ENCODE results near the gene IFI35. TPM values are rescaled to one million over a fixed set of nuclear protein-coding genes. Genes with fewer than 3 reads are reported as not detected.
"Not testable (repeated sequence)": the region's sequence is repeated elsewhere in the genome, so short reads cannot be mapped to it uniquely, and the experiment has no call there.

Gene IFI35
- total RNA-seq, result 0.79 and 2.4 TPM in 2 replicates

DNA sequence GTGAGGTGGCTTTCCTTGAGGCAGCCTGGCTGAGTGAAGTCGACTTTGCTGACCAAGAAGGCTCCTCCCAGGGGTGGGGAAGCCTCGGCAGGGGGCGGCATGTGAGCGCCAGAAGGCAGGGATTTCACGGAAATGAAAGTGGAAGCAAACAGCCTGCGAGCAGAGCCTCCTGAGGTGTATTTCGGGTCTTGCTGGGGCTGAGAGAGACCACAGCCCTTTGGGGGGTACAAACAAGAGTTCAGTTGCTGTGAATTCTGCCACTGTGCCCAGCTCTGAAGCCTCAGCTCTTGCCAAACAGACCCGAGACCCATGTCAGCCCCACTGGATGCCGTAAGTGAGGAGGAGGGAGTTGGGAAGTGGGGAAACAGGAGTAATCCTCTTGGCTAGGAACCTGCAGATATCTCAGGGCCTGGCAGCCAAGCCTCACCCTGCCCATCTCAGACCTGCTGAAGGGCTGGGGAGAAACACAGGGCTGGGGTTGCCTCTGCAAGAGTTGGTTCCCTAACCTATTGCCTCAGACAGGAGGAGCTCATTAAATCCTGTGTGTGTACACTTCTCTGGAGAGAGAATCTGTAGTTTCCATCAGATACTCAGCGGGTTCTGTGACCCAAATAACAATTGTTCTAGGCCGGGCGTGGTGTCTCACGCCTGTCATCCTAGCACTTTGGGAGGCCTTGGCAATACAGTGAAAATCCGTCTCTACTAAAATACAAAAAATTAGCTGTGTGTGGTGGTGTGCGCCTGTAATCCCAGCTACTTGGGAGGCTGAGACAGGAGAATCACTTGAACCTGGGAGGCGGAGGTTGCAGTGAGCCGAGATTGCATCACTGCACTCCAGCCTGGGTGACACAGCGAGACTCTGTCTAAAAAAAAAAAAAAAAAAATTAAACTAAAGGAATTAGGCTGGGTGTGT, at the start of gene IFI35:
Gene IFI35 (plus strand): TSS at position 146 of the 913 bp plus-strand sequence. CDS start 164 bp downstream, at position 310.
- peak; percentile 66 for DNase-seq (ENCODE audit: low read depth)

DNA sequence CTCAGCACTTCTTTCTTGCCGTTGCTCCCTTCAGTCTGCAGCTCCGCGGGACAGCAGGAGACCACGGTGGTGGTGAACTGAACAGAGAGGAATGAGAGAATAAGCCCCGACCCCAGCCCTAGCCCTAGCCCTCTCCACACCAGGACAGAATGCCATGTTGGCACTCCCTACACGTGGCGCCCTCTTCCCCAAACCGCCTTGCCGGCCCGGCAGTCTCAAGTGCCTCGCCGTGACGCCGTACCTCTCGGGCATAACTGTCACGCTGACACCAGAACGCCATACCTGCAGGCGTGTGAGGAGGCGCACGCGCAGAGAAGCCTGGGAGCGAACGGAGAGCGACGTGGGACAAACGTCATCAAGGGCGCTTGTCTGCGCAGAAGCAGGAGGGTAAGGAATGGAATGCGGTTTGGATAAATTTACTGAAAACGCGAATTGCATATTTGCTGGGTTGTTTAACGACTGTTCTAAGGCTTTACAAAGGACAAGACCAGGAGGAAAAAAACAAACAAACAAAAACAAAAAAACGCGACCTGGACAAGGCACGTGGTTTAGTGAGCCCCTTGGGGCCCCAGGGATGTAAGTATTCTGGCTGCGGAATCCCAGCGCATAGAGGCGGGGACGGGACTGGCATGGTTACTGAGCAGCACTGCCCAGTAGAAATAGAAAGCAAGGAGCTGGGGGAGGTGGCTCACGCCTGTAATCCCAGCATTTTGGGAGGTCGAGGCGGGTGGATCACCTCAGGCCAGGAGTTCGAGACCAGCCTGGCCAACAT, 42.2 kb upstream of the IFI35 start, which contains the start of gene AARSD1:
Gene AARSD1 (minus strand): TSS at position 294 of the 772 bp plus-strand sequence. CDS start 14 bp downstream, at position 280.
- DNase-seq (ENCODE audit: low read depth) (peak; percentile 94), FAIRE-seq (no peak)
- Histone ChIP-seq H3K36me3 (ENCODE audit: control insufficient read depth, insufficient read depth, low read length) (peaks cover 11% of the 10 kb centered on the region), H3K4me3 (ENCODE audit: low read depth, low read length) (peak within 1 kb of the TSS; percentile 74), H3K27me3 (ENCODE audit: control insufficient read depth, insufficient read depth, low read length) (no peaks in the 10 kb centered on the region)
- TF ChIP-seq, protein P1, sequence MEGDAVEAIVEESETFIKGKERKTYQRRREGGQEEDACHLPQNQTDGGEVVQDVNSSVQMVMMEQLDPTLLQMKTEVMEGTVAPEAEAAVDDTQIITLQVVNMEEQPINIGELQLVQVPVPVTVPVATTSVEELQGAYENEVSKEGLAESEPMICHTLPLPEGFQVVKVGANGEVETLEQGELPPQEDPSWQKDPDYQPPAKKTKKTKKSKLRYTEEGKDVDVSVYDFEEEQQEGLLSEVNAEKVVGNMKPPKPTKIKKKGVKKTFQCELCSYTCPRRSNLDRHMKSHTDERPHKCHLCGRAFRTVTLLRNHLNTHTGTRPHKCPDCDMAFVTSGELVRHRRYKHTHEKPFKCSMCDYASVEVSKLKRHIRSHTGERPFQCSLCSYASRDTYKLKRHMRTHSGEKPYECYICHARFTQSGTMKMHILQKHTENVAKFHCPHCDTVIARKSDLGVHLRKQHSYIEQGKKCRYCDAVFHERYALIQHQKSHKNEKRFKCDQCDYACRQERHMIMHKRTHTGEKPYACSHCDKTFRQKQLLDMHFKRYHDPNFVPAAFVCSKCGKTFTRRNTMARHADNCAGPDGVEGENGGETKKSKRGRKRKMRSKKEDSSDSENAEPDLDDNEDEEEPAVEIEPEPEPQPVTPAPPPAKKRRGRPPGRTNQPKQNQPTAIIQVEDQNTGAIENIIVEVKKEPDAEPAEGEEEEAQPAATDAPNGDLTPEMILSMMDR (IDR thresholded peaks at IDR 0.05; ENCODE audit: insufficient read depth, low read length, severe bottlenecking), result no peak

More for the DNA sequence above, at the start of gene IFI35:
- no peaks in the 10 kb centered on the region for H3K27me3 ChIP-seq (ENCODE audit: control insufficient read depth, insufficient read depth, low read length)
- no peak for FAIRE-seq
- TF ChIP-seq, protein P1 (IDR thresholded peaks at IDR 0.05; ENCODE audit: insufficient read depth, low read length, severe bottlenecking), result peak; percentile 41
- H3K4me3 ChIP-seq (ENCODE audit: low read depth, low read length), result peak within 1 kb of the TSS; percentile 45
- H3K36me3 ChIP-seq (ENCODE audit: control insufficient read depth, insufficient read depth, low read length), result peaks cover 6% of the 10 kb centered on the region

- FAIRE-seq (no peak), DNase-seq (ENCODE audit: low read depth) (no peak)
- Histone ChIP-seq H3K27me3 (ENCODE audit: control insufficient read depth, insufficient read depth, low read length) (no peaks in the 10 kb centered on the region), H3K4me3 (ENCODE audit: low read depth, low read length) (no peak overlapping the region), H3K36me3 (ENCODE audit: control insufficient read depth, insufficient read depth, low read length) (no peaks in the 10 kb centered on the region)
- TF ChIP-seq, protein P1 (IDR thresholded peaks at IDR 0.05; ENCODE audit: insufficient read depth, low read length, severe bottlenecking), result no peak
These were observed 38.7 kb upstream of the IFI35 start for GRCh38 chr17:42967925-42968324.

DNA sequence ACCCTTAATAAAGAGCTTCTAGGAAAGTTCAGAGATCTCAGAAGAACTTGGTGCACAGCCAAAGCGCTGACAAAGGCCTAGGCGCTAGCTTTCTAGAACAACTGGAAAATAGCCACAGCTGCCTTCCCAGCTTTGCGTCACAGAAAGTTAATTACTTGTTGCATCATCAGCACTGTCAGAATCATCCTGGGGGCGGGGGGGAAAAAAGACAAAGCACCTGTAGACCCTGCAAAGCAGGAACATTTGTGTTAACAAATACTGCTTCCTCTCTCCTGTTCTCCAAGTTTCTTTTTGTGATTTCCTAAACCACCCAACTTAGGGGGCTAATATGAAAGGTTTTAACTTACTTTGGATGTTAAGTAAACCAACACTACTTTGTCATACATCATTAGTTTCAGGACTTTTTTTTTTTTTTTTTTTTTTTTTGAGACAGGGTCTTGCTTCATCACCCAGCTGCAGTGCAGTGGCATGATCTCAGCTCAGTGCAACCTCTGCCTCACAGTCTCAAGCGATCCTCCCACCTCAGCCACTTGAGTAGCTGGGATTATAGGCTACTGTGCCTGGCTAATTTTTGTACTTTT, 37.5 kb upstream of the IFI35 start:
- no peak overlapping the region for H3K4me3 ChIP-seq (ENCODE audit: low read depth, low read length)
- TF ChIP-seq, protein P1 (IDR thresholded peaks at IDR 0.05; ENCODE audit: insufficient read depth, low read length, severe bottlenecking), result no peak
- H3K36me3 ChIP-seq (ENCODE audit: control insufficient read depth, insufficient read depth, low read length), result no peaks in the 10 kb centered on the region
- DNase-seq (ENCODE audit: low read depth) (no peak), FAIRE-seq (no peak)
- H3K27me3 ChIP-seq (ENCODE audit: control insufficient read depth, insufficient read depth, low read length), result no peaks in the 10 kb centered on the region

- FAIRE-seq (no peak), DNase-seq (ENCODE audit: low read depth) (no peak)
- Histone ChIP-seq H3K27me3 (ENCODE audit: control insufficient read depth, insufficient read depth, low read length) (no peaks in the 10 kb centered on the region), H3K36me3 (ENCODE audit: control insufficient read depth, insufficient read depth, low read length) (no peaks in the 10 kb centered on the region), H3K4me3 (ENCODE audit: low read depth, low read length) (no peak overlapping the region)
- TF ChIP-seq, protein P1 (IDR thresholded peaks at IDR 0.05; ENCODE audit: insufficient read depth, low read length, severe bottlenecking), result no peak
These were observed 35.0 kb upstream of the IFI35 start for GRCh38 chr17:42971589-42971988.

DNA sequence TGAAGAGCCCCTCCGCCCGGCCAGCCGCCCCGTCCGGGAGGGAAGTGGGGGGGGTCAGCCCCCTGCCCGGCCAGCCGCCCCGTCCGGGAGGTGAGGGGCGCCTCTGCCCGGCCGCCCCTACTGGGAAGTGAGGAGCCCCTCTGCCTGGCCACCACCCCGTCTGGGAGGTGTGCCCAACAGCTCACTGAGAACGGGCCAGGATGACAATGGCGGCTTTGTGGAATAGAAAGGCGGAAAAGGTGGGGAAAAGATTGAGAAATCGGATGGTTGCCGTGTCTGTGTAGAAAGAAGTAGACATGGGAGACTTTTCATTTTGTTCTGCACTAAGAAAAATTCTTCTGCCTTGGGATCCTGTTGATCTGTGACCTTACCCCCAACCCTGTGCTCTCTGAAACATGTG, 33.3 kb upstream of the IFI35 start:
- DNase-seq (ENCODE audit: low read depth); H3K4me3 ChIP-seq (ENCODE audit: low read depth, low read length); H3K36me3 ChIP-seq (ENCODE audit: control insufficient read depth, insufficient read depth, low read length); FAIRE-seq; H3K27me3 ChIP-seq (ENCODE audit: control insufficient read depth, insufficient read depth, low read length): not testable (repeated sequence)

Measured in bronchial epithelial cell (primary cell).